Measurements from ENCODE around the gene EVC2. TPM values are rescaled to one million over a fixed set of nuclear protein-coding genes. Genes with fewer than 3 reads are reported as not detected.
A peak's percentile ranks its signal among the peaks of the same experiment; 100 is the strongest.

Gene EVC2, protein sequence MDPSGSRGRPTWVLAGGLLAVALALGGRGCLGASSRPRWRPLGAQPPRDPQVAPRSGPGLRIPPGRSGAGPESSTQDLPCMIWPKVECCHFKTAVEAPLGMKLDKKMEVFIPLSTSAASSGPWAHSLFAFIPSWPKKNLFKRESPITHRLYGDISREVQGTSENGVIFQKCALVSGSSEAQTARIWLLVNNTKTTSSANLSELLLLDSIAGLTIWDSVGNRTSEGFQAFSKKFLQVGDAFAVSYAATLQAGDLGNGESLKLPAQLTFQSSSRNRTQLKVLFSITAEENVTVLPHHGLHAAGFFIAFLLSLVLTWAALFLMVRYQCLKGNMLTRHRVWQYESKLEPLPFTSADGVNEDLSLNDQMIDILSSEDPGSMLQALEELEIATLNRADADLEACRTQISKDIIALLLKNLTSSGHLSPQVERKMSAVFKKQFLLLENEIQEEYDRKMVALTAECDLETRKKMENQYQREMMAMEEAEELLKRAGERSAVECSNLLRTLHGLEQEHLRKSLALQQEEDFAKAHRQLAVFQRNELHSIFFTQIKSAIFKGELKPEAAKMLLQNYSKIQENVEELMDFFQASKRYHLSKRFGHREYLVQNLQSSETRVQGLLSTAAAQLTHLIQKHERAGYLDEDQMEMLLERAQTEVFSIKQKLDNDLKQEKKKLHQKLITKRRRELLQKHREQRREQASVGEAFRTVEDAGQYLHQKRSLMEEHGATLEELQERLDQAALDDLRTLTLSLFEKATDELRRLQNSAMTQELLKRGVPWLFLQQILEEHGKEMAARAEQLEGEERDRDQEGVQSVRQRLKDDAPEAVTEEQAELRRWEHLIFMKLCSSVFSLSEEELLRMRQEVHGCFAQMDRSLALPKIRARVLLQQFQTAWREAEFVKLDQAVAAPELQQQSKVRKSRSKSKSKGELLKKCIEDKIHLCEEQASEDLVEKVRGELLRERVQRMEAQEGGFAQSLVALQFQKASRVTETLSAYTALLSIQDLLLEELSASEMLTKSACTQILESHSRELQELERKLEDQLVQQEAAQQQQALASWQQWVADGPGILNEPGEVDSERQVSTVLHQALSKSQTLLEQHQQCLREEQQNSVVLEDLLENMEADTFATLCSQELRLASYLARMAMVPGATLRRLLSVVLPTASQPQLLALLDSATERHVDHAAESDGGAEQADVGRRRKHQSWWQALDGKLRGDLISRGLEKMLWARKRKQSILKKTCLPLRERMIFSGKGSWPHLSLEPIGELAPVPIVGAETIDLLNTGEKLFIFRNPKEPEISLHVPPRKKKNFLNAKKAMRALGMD
- total RNA-seq (2012; rRNA removed) (5.8 and 5.9 TPM in 2 replicates), polyA plus RNA-seq (2012; rRNA removed) (2.4 and 2.7 TPM in 2 replicates), Bru-seq, nascent RNA (percentile 77 among the genes with signal in this experiment), BruChase-seq, experiment 1, labeled RNA remaining after a 6-hour chase (percentile 70 among the genes with signal in this experiment), BruChase-seq, experiment 2, labeled RNA remaining after a 2-hour chase (percentile 76 among the genes with signal in this experiment)
- polyA plus RNA-seq (2012; cell fraction: cytosol; rRNA removed), result 1.5 and 1.9 TPM in 2 replicates
- polyA plus RNA-seq (2012; cell fraction: nucleus; rRNA removed; ENCODE audit: low replicate concordance), result 6.1 and 7.2 TPM in 2 replicates
- long read RNA-seq, full-length matches to known transcripts, result 12 of 23 reads
- long read RNA-seq, partial matches to known transcripts, result 1 of 23 reads
- long read RNA-seq, other reads (novel, unspliced or antisense), result 10 of 23 reads

DNA sequence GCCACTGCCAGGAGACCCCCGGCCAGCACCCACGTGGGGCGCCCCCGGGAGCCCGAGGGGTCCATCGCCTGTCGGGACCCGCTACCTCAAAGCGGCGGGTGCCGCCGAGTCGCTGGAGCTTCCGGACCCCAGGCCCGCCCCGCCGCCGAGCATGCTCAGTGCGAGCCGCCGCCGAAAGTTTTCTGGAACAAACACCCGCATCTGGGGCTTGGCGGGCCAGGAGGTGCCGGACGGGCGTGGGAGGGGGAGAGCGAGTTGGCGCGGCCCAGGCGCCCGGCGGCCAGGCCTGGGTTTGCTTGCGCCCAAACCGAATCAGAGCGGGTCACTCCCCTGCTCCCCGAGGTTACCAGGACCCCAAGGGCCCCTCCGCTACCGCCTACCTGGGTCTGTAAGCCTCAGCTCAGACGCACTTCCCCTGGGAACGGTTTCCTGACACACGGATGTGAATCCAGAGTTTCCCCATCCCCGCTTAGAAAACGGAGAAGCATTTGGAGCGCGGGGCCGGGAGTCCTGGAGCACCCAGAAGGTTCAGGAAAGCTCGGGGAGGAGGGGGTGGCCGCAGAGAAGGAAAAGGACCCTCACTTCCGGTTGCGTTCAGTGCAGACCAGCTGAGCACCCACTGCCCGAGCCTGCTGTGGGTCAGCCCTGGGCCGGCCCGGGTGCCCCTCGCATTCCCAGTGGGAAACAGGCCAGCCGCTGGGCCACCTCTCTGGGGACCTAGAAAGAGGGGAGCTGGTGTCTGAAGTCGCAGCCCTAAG, at the start of gene EVC2:
TSS of gene EVC2 (minus strand) at position 111 of the 758 bp plus-strand sequence. CDS start at position 65, 46 bp downstream.
- Histone ChIP-seq H3K23ac (ENCODE audit: low read depth, low read length) (peak within 1 kb of the TSS; percentile 72), H3K4me2 (ENCODE audit: low read depth, low read length) (peak within 1 kb of the TSS; percentile 89), H3K4ac (ENCODE audit: low read depth, low read length) (peak within 1 kb of the TSS; percentile 87), H3K36me3 (ENCODE audit: control insufficient read depth, insufficient read depth, low read length) (peaks cover 9% of the 10 kb centered on the region), H3K9me1 (ENCODE audit: insufficient read depth, low read length) (peaks cover 38% of the 10 kb centered on the region), H3K9ac (ENCODE audit: low read depth, low read length) (peak within 1 kb of the TSS; percentile 72), H3K79me1 (ENCODE audit: low read depth in 1 of 2, low read length in 2 of 2) (peaks cover 33 to 62% of the 10 kb centered on the region in 2 experiments), H2AFZ (replicated peaks; ENCODE audit: low read length, poor library complexity) (peak within 1 kb of the TSS; percentile 97), H3K9me3 (ENCODE audit: control insufficient read depth, insufficient read depth, low read length) (no peaks in the 10 kb centered on the region), H4K8ac (ENCODE audit: low read depth in 2 of 2, low read length in 2 of 2) (peak within 1 kb of the TSS; percentile 95 to 98), H2BK5ac (ENCODE audit: low read depth, low read length, poor library complexity, severe bottlenecking) (peak within 1 kb of the TSS; percentile 22), H4K5ac (ENCODE audit: low read depth, low read length) (peak within 1 kb of the TSS; percentile 97), H3K18ac (ENCODE audit: low read depth, low read length) (peak within 1 kb of the TSS; percentile 63; the same call in 1 of the 2 replicates), H3K27me3 (ENCODE audit: control insufficient read depth, insufficient read depth, low read length) (no peaks in the 10 kb centered on the region), H3K4me3 (ENCODE audit: insufficient read depth, low read depth, low read length) (peak within 1 kb of the TSS; percentile 63), H4K91ac (ENCODE audit: insufficient read depth, low read depth, low read length) (peak within 1 kb of the TSS; percentile 84), H2BK120ac (ENCODE audit: low read depth, low read length) (peak within 1 kb of the TSS; percentile 64), H2AK5ac (ENCODE audit: low read depth, low read length) (peak within 1 kb of the TSS; percentile 71), H2BK15ac (ENCODE audit: low read depth, low read length) (peak within 1 kb of the TSS; percentile 74; the same call in 1 of the 3 replicates), H3K56ac (ENCODE audit: extremely low read depth, insufficient read depth, low read length) (peak within 1 kb of the TSS; percentile 86), H4K20me1 (ENCODE audit: insufficient read depth, low read length) (peaks cover 21% of the 10 kb centered on the region), H2AK9ac (replicated peaks; ENCODE audit: low read depth, low read length, poor library complexity) (peak within 1 kb of the TSS; percentile 87), H3K14ac (replicated peaks; ENCODE audit: low read depth, low read length) (peak within 1 kb of the TSS; percentile 89), H3K4me1 (ENCODE audit: control insufficient read depth, insufficient read depth, low read length) (peaks cover 33% of the 10 kb centered on the region), H3K27ac (ENCODE audit: insufficient read depth, low read length) (peak within 1 kb of the TSS; percentile 65), H2BK20ac (ENCODE audit: low read depth, low read length) (0 out of 2 replicates have a peak within 1 kb of the TSS, but pooled peaks have one; percentile 27)
- TF ChIP-seq MAFK (IDR thresholded peaks at IDR 0.05; ENCODE audit: low read depth, low read length), result no peak
- TF ChIP-seq POLR2A (IDR thresholded peaks at IDR 0.05; ENCODE audit: low read depth, low read length), result peak; percentile 79
- DNase-seq (peak; percentile 46), ATAC-seq (ENCODE audit: low read depth) (peak; percentile 44)
- ChIA-PET CTCF (interaction anchor here (1.1 kb wide), 1 partner anchor 234 kb away, joined by 3 read pairs; no protein-coding TSS in a partner anchor), POLR2A (ENCODE audit: unreplicated experiment) (no interaction called here)
- WGBS, 2 experiments (ENCODE audit: extremely low coverage in 2 of 2, insufficient read length in 1 of 2), result 13% methylated on average over 30 of the region's 57 CpGs; no CpG with 5 or more reads in 1 of the 2 experiments
- BruUV-seq (replicated peaks), result no TSS peak
- dilution Hi-C loops (cut with HindIII; ENCODE audit: low sequenced_read_pairs, unreplicated experiment), result no loop called here
- intact Hi-C loops (cut with micrococcal nuclease), result loop anchor here (1.0 to 5.0 kb wide), 4 partner anchors 40 to 671 kb away; partner anchors contain the start of gene STK32B
- in situ Hi-C loops (cut with MboI; ENCODE audit: low sequenced_read_pairs), result no loop called here

Measured in IMR-90 (cell line).